Medulla oblongata (tissue), 1 donor: ENCODE results near the gene C5orf52.
"Not testable (repeated sequence)": the region's sequence is repeated elsewhere in the genome, so short reads cannot be mapped to it uniquely, and the experiment has no call there.

Source experiments
- DNase-seq: peaks from one replicate; pipeline ENCODE4 v3.0.0-alpha.2; 2015; ENCODE audit errors: extremely low spot score

Gene C5orf52

GRCh38 chr5:157670662-157671591 lies at the start of gene C5orf52:
Gene C5orf52, plus strand, starts transcription at chr5:157671533. Its CDS starts 82 bp downstream, at chr5:157671615.
- no peak for DNase-seq

GRCh38 chr5:157624144-157624543 lies 47.2 kb upstream of the C5orf52 start:
- DNase-seq = no peak

- no peak for DNase-seq
These were observed 44.5 kb upstream of the C5orf52 start for GRCh38 chr5:157626831-157627230.

GRCh38 chr5:157630341-157630740 lies 41.0 kb upstream of the C5orf52 start:
- no peak for DNase-seq

- DNase-seq = no peak
These were observed 30.8 kb upstream of the C5orf52 start for GRCh38 chr5:157640406-157641066.

- no peak for DNase-seq
These were observed 22.9 kb upstream of the C5orf52 start for GRCh38 chr5:157648275-157648990.

- no peak for DNase-seq
These were observed 22.2 kb upstream of the C5orf52 start for GRCh38 chr5:157649101-157649500.

- DNase-seq = no peak
These were observed 20.2 kb upstream of the C5orf52 start for GRCh38 chr5:157650991-157651611.

GRCh38 chr5:157651623-157652376 lies 19.5 kb upstream of the C5orf52 start:
- peak; percentile 8 for DNase-seq

- DNase-seq = no peak
These were observed 19.0 kb upstream of the C5orf52 start, which contains the start of gene SOX30 for GRCh38 chr5:157652377-157652692. Gene SOX30, minus strand, starts transcription at chr5:157652438. Its CDS starts 360 bp downstream, at chr5:157652078.

GRCh38 chr5:157657516-157657915 lies 13.8 kb upstream of the C5orf52 start:
- no peak for DNase-seq

- no peak for DNase-seq
These were observed 12.4 kb upstream of the C5orf52 start for GRCh38 chr5:157658893-157659292.

GRCh38 chr5:157659868-157660660 lies 11.3 kb upstream of the C5orf52 start:
- DNase-seq = no peak

- no peak for DNase-seq
These were observed 5.8 kb upstream of the C5orf52 start for GRCh38 chr5:157665467-157666070.

- no peak for DNase-seq
These were observed 3.0 kb upstream of the C5orf52 start for GRCh38 chr5:157668356-157668755.

GRCh38 chr5:157669701-157670097 lies 1.6 kb upstream of the C5orf52 start:
- no peak for DNase-seq

- no peak for DNase-seq
These were observed 428 bp downstream of the C5orf52 start for GRCh38 chr5:157671592-157672330.

GRCh38 chr5:157672976-157673375 lies 1.6 kb downstream of the C5orf52 start:
- DNase-seq = no peak

GRCh38 chr5:157674351-157674750 lies 3.0 kb downstream of the C5orf52 start:
- DNase-seq = not testable (repeated sequence)
